ENCODE results near the gene RSPH10B2.
"Not testable (repeated sequence)": the region's sequence is repeated elsewhere in the genome, so short reads cannot be mapped to it uniquely, and the experiment has no call there.

The RSPH10B2 gene

DNA sequence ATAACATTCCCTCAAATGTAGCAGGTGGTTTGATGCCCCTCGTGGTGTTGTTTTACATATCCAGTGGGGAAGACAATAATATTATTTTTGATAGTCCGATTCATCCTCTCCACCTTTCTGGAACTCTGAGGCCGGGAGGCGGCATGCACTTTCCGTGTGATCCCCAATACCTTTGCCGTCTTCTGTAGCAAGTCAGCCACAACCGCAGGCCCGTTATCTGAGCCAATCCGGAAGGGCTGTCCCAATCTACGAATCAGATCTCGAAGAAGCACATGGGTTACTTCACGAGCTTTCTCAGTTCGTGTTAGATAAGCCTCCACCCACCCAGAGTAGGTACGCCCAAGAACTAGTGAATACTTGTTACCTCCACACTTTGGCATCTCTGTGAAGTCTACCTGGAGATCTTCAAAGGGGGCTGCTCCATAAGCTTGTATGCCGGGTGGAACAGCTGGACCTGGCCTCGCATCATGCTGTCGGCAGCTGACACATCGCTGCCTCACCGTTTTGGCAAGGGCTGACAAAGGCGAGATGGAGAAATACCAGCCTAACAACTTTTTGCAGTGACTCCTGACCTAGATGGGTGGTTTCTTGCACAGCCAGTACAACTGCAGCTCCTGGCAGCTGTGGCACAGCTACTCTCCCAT, 88.5 kb downstream of the RSPH10B2 start:
- DNase-seq (ENCODE audit: low read depth in 3 of 3): not testable (repeated sequence)

DNA sequence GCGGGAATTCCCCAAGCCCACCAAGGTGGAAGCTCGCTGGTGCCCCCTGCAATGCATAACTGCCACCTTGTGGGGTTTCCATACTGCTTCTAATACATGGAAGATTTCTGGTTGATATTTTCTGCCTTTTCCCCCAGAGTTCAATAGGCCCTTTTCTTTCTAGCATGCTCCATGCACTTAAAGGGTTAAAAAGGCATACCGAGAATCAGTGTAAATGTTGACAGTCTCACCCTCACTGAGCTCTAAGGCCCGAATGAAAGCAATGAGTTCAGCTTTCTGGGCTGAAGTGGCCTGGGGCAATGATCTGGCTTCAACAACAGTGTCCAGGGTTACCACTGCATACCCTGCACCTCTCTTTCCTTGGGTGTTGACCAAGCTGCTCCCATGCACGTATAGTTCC, 89.2 kb downstream of the RSPH10B2 start:
- not testable (repeated sequence) for DNase-seq (ENCODE audit: low read depth in 3 of 3)

DNA sequence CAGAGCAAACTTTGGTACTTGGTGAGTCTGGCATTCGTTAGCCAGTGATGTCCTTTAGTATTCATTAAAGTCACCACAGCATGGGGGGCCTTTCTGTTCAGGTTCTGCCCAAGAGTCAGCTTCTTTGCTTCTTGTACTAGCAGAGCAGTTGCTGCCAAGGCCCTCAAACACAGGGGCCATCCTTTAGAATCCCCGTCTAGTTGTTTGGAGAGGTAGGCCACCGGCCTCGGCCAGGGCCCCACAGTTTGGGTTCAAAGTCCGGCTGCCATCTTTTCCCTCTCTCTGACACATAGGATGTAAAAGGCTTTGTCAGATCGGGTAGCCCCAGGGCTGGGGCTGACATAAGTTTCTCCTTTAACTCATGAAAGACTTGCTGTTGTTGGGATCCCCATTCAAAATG, 89.8 kb downstream of the RSPH10B2 start:
- not testable (repeated sequence) for DNase-seq (ENCODE audit: low read depth in 3 of 3)

GRCh38 chr7:6845971-6846449, 92.1 kb downstream of the RSPH10B2 start:
- DNase-seq (ENCODE audit: low read depth in 3 of 3): not testable (repeated sequence)

DNA sequence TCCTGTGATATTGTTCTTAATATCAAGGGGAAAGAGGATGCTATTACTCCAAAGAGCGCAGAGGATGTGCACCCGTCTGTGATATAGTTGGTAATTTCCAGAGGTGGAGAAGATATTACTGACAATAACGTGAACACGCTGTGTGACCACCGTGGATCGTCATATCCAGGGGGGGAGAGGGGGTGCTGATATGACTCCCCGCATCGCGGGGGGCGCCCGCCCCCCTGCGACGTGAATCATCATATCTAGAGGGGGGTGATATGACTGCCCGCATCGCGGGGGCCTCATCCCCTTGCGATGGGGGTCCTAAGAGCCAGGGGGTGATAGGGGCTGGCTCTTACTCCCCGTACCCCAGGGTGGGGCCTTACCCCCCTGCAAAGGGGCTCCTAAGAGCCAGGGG, 93.8 kb downstream of the RSPH10B2 start:
- not testable (repeated sequence) for DNase-seq (ENCODE audit: low read depth in 3 of 3)
